Heart right ventricle (tissue), 16 donors: ENCODE data around the gene ARGLU1. TPM values are rescaled to one million over a fixed set of nuclear protein-coding genes. Genes with fewer than 3 reads are reported as not detected.

Experiments
- ATAC-seq, 8 donors: fragments of 200-7000 bp; cut with Tn5 transposase; one replicate each; pipeline ENCODE4 v1.9.1; 2020; ENCODE audit warnings: mild to moderate bottlenecking in 8 of 8, moderate library complexity in 8 of 8, moderate number of reproducible peaks in 1 of 8
- DNase-seq, 2 donors: peaks; one replicate each; pipeline ENCODE4 v3.0.0-alpha.2; 2020
- H3K27ac ChIP-seq, 10 donors: fragments of 200-600 bp; sonication (generic) in 2 of 10; one replicate each; pipeline versions ENCODE4 v1.5.0 to v1.8.0; 2020 to 2022; ENCODE audit warnings: mild to moderate bottlenecking in 3 of 10
- H3K27me3 ChIP-seq, 7 donors: fragments of 200-600 bp; one replicate each; pipeline ENCODE4 v1.8.0; 2021 to 2022; ENCODE audit warnings: mild to moderate bottlenecking in 2 of 7
- H3K36me3 ChIP-seq, 9 donors: fragments of 200-600 bp; sonication (generic) in 1 of 9; one replicate each; pipeline versions ENCODE4 v1.5.0 to v1.8.0; 2020 to 2022; ENCODE audit warnings: mild to moderate bottlenecking in 2 of 9
- H3K4me1 ChIP-seq, 9 donors: fragments of 200-600 bp; sonication (generic) in 1 of 9; one replicate each; pipeline versions ENCODE4 v1.5.0 to v1.8.0; 2020 to 2022; ENCODE audit warnings: mild to moderate bottlenecking in 4 of 9
- H3K4me3 ChIP-seq, 10 donors: fragments of 200-600 bp; sonication (generic) in 2 of 10; one replicate each; pipeline versions ENCODE4 v1.5.0 to v1.8.0; 2020 to 2022; ENCODE audit warnings: mild to moderate bottlenecking in 7 of 10, moderate library complexity in 2 of 10
- H3K9me3 ChIP-seq, 11 donors: fragments of 200-600 bp in 10 of 11; sonication (generic) in 2 of 11; one replicate each; pipeline versions ENCODE4 v1.5.0 to v1.8.0; 2013 to 2022; ENCODE audit warnings: mild to moderate bottlenecking in 2 of 11, control low read depth in 1 of 11, moderate library complexity in 1 of 11
- WGBS, 2 donors: extraction: QIAGEN DNeasy Blood & Tissue Kit; methylation state at CpG; one replicate each; pipeline ENCODE4 v1.1.7; 2013; ENCODE audit warnings: inconsistent platforms in 1 of 2; 5-methylcytosine and 5-hydroxymethylcytosine counted together
- intact Hi-C, 10 donors: fragments of 100-400 bp; cut with DNase I; formaldehyde crosslinking; loops; one replicate each; pipeline versions ENCODE4 v1.11.1 to v1.14.2; 2022
- polyA plus RNA-seq, 2 donors: library from polyadenylated mRNA; stranded (reverse); fragments of 200-250 nt; gene quantifications; one replicate each; pipeline ENCODE4 v1.2.3, GENCODE V29; 2013
- total RNA-seq, 10 donors: library from RNA; stranded (reverse); fragmentation: NEBNext Ultra II Directional in 3 of 10; extraction: Animal tissue kit (Norgen Biotek cat#: 25700) in 3 of 10; gene quantifications; one replicate each; pipeline versions ENCODE4 v1.2.1 to v1.2.4, GENCODE V29; 2021 to 2023
- TF ChIP-seq, protein P1 (sequence below), 9 donors: fragments of 200-600 bp; sonication (generic) in 2 of 9; IDR thresholded peaks; one replicate each; pipeline versions ENCODE4 v1.5.0 to v1.8.0; 2021 to 2022; ENCODE audit warnings: antibody characterized with exemption in 9 of 9, mild to moderate bottlenecking in 5 of 9, moderate library complexity in 1 of 9
- donor health status: Arrhythmogenic right ventricular cardiomyopathy.
- donor health status: ischemic (EF 13 %, LVEDD 7.1; RV severe dilation, severe dysfunction).
- donor health status: healthy with polysubstance abuse.
- donor health status: DM: no; HTN: yes; CAD: no.
- donor health status: DM: no; HTN: no; CAD: no.
- donor health status: ischemic (EF 25% LVEDD 6.9; RV normal size, moderate dysfunction).
- donor health status: ischemic (EF 25% LVEDD 5.7; RV mildly dilated, moderate dysfunction).
- donor health status: healthy.
- donor health status: DM: yes; HTN: yes; CAD: no.
- donor health status: Ischemic cardiomyopathy.
- donor health status: ischemic (EF 35%, LVEDD 5.7; RV mildly dilated, moderate dysfunction).
- donor health status: nonischemic (EF 11% LVEDD 7.7; RV severe dilation, severe dysfunction).
- donor health status: DM: yes; HTN: yes; CAD: no.
- donor health status: PGD.
- donor health status: ischemic (EF 29% LVEDD 5.4; RV normal size, mild dysfunction).
- donor health status: nonischemic (EF 23%, LVEDD 6.1; RV moderate dilation, normal function).

Gene ARGLU1
- total and polyA plus RNA-seq, 12 donors: 19.1 to 148 (median 29.6) TPM

DNA sequence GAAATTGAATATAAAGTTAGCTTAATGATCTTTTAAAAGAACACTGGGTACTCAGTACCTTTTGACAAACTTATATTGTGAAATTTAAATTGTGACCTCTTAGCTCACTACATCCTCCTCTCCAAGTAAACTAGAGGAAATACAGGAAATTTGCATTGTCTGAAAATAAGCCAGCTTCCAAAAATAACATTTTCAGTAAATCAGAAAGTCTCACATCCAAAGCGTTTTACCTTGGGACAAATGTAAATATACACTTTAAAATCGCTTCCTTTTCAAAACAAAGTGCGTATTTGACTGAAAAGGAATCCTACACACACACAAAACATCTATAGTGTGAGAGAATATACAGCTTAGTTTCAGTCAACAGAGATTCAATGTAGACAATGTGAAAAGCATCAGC lies 30.4 kb downstream of the ARGLU1 start:
- DNase-seq: no peak
- Histone ChIP-seq H3K4me3 (no peak overlapping the region), H3K36me3 (peaks cover 0 to 26% (median 5%) of the 10 kb centered on the region in 9 donors), H3K9me3 (no peaks in the 10 kb centered on the region), H3K27me3 (peaks cover 0 to 28% (median 0%) of the 10 kb centered on the region in 7 donors), H3K4me1 (peaks cover 0 to 44% (median 21%) of the 10 kb centered on the region in 9 donors), H3K27ac (peak overlapping the region in 1 of 10 donors; percentile 33)
- intact Hi-C loops: loop anchor here in 7 of 10 donors (2.0 to 10.0 kb wide), 16 partner anchors 77 to 1965 kb away; no protein-coding TSS in a partner anchor
- TF ChIP-seq, protein P1, sequence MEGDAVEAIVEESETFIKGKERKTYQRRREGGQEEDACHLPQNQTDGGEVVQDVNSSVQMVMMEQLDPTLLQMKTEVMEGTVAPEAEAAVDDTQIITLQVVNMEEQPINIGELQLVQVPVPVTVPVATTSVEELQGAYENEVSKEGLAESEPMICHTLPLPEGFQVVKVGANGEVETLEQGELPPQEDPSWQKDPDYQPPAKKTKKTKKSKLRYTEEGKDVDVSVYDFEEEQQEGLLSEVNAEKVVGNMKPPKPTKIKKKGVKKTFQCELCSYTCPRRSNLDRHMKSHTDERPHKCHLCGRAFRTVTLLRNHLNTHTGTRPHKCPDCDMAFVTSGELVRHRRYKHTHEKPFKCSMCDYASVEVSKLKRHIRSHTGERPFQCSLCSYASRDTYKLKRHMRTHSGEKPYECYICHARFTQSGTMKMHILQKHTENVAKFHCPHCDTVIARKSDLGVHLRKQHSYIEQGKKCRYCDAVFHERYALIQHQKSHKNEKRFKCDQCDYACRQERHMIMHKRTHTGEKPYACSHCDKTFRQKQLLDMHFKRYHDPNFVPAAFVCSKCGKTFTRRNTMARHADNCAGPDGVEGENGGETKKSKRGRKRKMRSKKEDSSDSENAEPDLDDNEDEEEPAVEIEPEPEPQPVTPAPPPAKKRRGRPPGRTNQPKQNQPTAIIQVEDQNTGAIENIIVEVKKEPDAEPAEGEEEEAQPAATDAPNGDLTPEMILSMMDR (IDR thresholded peaks at IDR 0.05): no peak
- no peak for ATAC-seq
- WGBS, 2 donors: 61 to 66% methylated on average over 3 of the region's 3 CpGs

DNA sequence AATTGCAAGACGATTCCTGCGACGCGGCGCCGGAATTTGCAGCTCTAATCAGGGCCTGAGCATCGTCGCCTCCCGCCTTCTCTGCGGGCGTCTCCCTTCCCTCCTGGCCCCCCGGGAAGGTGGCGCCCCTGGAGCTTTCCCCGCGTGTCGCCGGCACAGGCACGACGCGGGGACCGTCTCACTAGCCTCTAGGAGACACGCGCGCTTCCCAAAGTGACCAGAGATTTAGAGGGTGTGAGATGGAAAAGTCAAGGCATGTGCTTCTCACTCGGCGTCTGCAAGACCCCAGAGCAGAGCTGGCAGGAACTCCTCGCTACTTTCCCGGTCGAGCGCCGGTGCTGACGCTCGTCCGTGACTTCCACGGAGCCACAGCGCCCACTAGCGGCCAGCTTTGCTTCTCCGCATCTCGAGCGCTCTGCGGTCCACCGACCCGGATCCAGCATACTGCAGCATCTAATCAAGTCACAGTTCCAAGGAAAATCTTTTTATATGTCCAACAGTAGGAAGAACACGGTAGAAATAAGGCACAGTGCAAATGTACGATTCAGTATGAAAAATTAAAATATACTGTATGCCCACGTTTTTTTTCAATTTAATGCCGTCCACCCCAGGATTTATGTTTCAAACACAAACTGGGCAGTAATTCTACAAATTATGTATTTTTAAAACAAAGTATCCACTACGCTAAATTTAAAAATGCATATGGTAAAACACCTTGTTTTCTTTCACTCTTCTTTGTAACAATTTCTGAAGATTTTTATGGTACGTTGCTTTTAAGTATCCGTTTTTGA lies 31.5 kb downstream of the ARGLU1 start:
- intact Hi-C loops: loop anchor here in 7 of 10 donors (1.0 to 10.0 kb wide), 17 partner anchors 78 to 1964 kb away; no protein-coding TSS in a partner anchor

DNA sequence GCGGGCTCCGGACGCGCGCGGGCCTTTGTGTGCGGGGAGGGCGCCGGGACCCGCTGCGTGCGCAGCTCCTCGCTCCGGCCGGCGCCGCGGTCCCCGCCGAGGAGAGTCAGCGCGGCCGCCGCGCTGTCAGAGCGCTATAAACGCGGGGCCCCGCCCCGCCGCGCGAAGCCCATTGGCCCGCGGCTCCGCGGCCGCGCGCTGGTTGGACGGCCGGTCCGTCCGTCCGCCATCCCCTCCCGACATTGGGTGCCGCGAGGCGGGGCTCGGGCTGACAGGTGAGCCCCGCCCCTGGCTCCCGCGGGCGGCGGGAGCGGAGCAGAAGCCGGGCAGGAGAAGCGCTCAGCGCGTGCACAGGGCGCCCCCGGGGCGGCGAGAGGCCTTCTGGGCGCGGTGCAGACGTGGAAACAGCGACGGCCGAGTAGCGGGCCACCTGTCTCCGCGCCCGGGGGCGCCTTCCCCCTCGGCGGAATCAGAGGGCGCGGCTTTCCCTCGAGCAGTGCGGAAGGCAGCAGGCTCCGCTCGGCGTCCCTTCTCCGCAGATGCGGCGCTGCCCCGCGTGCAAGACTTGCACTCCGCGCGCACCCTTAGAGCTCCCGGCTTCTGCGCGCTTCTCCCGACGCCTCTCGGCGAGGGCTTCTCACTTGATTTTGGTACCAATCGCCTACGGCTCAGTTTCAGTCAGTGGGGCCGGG lies 32.2 kb downstream of the ARGLU1 start, which contains the start of gene EFNB2:
Gene EFNB2, minus strand, starts transcription at position 111 of the 692 bp plus-strand sequence. CDS start 698 bp downstream, outside the sequence.
- DNase-seq (peak; percentile 88 to 91), ATAC-seq (peak; percentile 86 to 96 (median 92))
- Histone ChIP-seq H3K36me3 (peaks cover 0 to 9% (median 0%) of the 10 kb centered on the region in 9 donors), H3K9me3 (no peaks in the 10 kb centered on the region), H3K27me3 (peaks cover 0 to 46% (median 0%) of the 10 kb centered on the region in 7 donors), H3K4me1 (peaks cover 0 to 47% (median 21%) of the 10 kb centered on the region in 9 donors), H3K27ac (peak within 1 kb of the TSS; percentile 54 to 92 (median 85)), H3K4me3 (peak within 1 kb of the TSS; percentile 59 to 87 (median 73))
- intact Hi-C loops: loop anchor here in 7 of 10 donors (1.0 to 10.0 kb wide), 17 partner anchors 79 to 1963 kb away; no protein-coding TSS in a partner anchor
- 1% methylated on average over 88 to 102 of the region's 102 CpGs for WGBS, 2 donors
- TF ChIP-seq, protein P1 (IDR thresholded peaks at IDR 0.05): no peak

More for the DNA sequence above, 31.5 kb downstream of the ARGLU1 start:
- Histone ChIP-seq H3K27ac (peak overlapping the region; percentile 47 to 88 (median 82)), H3K9me3 (no peaks in the 10 kb centered on the region), H3K4me1 (peaks cover 0 to 47% (median 21%) of the 10 kb centered on the region in 9 donors), H3K4me3 (peak overlapping the region; percentile 59 to 87 (median 73)), H3K27me3 (peaks cover 0 to 39% (median 0%) of the 10 kb centered on the region in 7 donors), H3K36me3 (peaks cover 0 to 15% (median 0%) of the 10 kb centered on the region in 9 donors)
- WGBS, 2 donors: 4 to 6% methylated on average over 50 of the region's 50 CpGs
- ATAC-seq (peak; percentile 66 to 92 (median 86)), DNase-seq (peak; percentile 92 to 94)
- TF ChIP-seq, protein P1 (IDR thresholded peaks at IDR 0.05): peak; percentile 93 to 99 (median 98)
